ENCODE measurements around the gene PPP4R3C. TPM values are rescaled to one million over a fixed set of nuclear protein-coding genes. Genes with fewer than 3 reads are reported as not detected.
"Not testable (repeated sequence)": the region's sequence is repeated elsewhere in the genome, so short reads cannot be mapped to it uniquely, and the experiment has no call there.

The PPP4R3C gene
- total RNA-seq: not detected
- long read RNA-seq: 0 reads

DNA sequence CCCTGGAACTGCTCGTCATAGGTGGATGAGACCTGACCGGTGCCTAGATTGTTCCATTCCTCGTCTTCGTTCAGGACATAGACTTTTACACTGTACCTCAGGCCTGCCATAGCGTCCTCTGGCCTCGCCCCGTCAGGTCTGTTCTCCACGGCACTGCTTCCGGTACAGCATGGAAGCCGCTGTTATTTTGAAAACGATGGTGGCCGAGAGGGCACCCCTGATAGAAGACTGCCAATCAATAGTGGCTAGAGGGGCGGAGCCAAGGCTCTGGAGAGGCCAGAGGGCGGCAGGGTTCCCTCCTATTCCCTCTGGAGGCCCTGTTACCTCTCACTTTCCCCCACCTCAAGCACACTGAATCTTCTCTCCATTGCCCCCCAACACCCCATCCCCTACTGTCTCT lies at the start of gene PPP4R3C:
PPP4R3C (minus strand) TSS at position 155 of the 400 bp plus-strand sequence; CDS start at position 110, 45 bp downstream.
- intact Hi-C loops (cut with DNase I): no loop called here
- ATAC-seq (no peak), DNase-seq (ENCODE audit: missing footprints) (no peak)

GRCh38 chrX:27491397-27491796 lies 28.3 kb upstream of the PPP4R3C start:
- intact Hi-C loops (cut with DNase I): no loop called here
- ATAC-seq (no peak), DNase-seq (ENCODE audit: missing footprints) (no peak)

- DNase-seq (ENCODE audit: missing footprints): no peak
- intact Hi-C loops (cut with DNase I): no loop called here
- no peak for ATAC-seq
Measured at GRCh38 chrX:27466051-27466450, 2.9 kb upstream of the PPP4R3C start.

- DNase-seq (ENCODE audit: missing footprints): no peak
- ATAC-seq: no peak
- intact Hi-C loops (cut with DNase I): no loop called here
Measured at GRCh38 chrX:27465036-27465435, 1.9 kb upstream of the PPP4R3C start.

- intact Hi-C loops (cut with DNase I); ATAC-seq; DNase-seq (ENCODE audit: missing footprints): not testable (repeated sequence)
Measured at GRCh38 chrX:27459129-27459528, 4.0 kb downstream of the PPP4R3C start.

GRCh38 chrX:27458544-27458943 lies 4.6 kb downstream of the PPP4R3C start:
- intact Hi-C loops (cut with DNase I): not testable (repeated sequence)

DNA sequence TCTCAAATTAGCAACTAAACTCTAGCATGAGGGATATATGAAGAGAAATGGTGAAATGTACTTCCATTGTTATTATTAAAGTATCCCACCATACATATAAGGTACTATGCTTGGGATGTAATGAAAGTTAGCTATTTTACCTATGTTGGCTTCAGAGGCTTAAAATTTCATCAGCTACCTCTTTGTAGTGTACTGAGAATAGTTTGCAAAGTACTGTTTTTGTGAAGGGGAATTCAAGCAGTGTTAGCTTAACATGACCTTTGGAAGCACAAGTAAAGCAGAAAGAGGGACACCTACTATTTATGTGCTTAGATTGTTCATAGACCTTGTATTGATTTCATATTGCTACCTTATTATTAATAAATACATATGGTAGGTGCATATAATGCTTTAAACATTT lies 11.8 kb downstream of the PPP4R3C start:
- ATAC-seq: no peak
- intact Hi-C loops (cut with DNase I): no loop called here
- no peak for DNase-seq (ENCODE audit: missing footprints)

More at GRCh38 chrX:27458544-27458943, 4.6 kb downstream of the PPP4R3C start:
- not testable (repeated sequence) for DNase-seq (ENCODE audit: missing footprints); ATAC-seq

- no peak for ATAC-seq
- no peak for DNase-seq (ENCODE audit: missing footprints)
- intact Hi-C loops (cut with DNase I): no loop called here
Measured at GRCh38 chrX:27446423-27446822, 16.7 kb downstream of the PPP4R3C start.

DNA sequence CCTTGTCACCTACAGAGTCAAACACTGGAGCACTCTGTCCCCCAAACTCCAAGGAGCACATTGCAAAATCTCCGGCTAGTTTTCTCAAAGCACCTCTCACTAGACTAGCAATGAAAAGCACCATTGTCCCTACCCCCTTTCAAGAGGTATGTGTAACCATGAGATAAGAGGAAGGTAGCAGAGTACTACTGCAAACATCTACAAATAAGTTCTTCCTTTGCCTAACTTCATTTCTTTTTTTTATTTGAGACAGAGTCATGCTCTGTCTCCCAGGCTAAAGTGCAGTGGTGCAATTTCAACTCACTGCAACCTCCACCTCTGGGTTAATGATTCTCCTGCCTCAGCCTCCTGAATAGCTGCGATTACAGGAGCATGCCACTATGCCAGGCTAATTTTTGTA lies 17.7 kb downstream of the PPP4R3C start:
- no peak for DNase-seq (ENCODE audit: missing footprints)
- ATAC-seq: no peak
- intact Hi-C loops (cut with DNase I): no loop called here

DNA sequence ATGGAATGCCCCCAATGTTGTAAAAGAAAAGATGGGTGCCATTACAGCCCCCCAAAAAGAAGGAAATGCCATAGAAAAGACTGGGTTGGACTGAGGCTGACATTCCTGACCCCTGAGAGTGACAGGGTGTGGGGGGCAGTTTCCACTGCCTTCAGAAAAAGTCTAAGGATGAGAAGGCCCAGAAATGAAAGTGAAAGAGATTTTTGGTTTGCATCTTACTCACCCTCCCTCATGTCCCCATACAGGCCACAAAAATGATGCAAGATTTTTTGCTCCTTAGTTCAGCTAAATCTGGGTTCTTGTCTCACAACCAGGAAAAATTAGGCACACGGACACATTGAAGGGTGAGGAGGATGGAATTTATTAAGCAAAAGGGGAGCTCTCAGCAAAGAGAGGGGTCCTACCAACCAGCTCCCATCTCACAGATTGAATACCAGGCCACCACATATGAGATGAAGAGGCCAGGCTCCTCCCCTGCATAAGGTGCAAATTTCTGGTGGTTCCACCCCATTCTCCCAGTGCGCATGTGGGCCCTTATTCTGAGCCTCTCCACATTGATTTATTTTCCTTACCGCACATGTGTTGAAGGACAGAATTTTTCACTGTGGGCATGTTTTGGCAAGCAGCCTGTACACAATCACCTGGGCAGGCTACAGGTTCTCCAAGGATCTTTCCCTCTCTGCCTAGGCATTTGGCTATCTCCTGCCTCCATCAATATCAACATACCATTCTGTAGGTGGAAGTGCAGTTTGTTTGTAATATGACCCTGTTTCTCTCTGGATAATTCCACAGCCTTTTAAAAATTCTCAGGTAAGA lies 18.8 kb downstream of the PPP4R3C start:
- intact Hi-C loops (cut with DNase I): no loop called here
- ATAC-seq (no peak), DNase-seq (ENCODE audit: missing footprints) (no peak)

DNA sequence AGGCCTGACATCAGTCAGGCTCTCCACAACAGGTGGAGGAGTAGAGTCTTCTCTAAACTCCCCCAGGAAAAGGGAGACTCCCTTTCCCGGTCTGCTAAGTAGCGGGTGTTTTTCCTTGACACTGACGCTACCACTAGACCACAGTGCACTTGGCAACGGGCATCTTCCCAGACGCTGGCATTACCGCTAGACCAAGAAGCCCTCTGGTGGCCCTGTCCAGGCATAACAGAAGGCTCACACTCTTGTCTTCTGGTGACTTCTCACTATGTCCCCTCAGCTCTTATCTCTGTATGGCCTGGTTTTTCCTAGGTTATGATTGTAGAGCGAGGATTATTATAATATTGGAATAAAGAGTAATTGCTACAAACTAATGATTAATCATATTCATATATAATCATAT lies 20.7 kb downstream of the PPP4R3C start:
- intact Hi-C loops (cut with DNase I); ATAC-seq: not testable (repeated sequence)

GRCh38 chrX:27439771-27440170 lies 23.4 kb downstream of the PPP4R3C start:
- intact Hi-C loops (cut with DNase I): no loop called here

More for the DNA sequence above, 20.7 kb downstream of the PPP4R3C start:
- DNase-seq (ENCODE audit: missing footprints): not testable (repeated sequence)

GRCh38 chrX:27438937-27439336 lies 24.2 kb downstream of the PPP4R3C start:
- DNase-seq (ENCODE audit: missing footprints): no peak
- no peak for ATAC-seq
- intact Hi-C loops (cut with DNase I): no loop called here

More at GRCh38 chrX:27439771-27440170, 23.4 kb downstream of the PPP4R3C start:
- ATAC-seq (no peak), DNase-seq (ENCODE audit: missing footprints) (no peak)

DNA sequence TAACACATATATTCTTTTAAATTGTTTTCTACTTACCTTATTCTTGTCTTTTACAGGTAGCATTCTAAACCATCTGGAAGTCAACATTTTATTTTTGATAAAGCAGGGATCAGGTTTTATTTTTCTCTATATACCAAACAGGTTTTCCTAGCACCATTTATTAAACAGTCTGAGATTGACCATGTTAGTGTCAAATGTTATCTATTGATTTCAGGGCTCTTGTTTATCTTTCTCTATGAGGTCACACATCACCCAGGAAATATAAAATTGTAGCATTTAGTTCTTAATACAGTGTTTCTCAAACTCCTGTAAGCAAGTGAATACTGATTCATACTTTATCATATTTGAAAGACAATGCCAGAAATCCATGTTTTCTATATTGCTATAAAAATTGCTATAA lies 28.1 kb downstream of the PPP4R3C start:
- no peak for ATAC-seq
- intact Hi-C loops (cut with DNase I): no loop called here

More for the DNA sequence above, 28.1 kb downstream of the PPP4R3C start:
- DNase-seq (ENCODE audit: missing footprints): no peak

Other genes starting within 250 kb of the PPP4R3C start
- gene DCAF8L2, start 127.0 kb upstream of the PPP4R3C start, total RNA-seq: not detected

All from Right ventricle myocardium inferior (tissue), 1 donor.